Activated T-helper 9 cell treated with anti-CD3 and anti-CD28 coated beads, Interleukin-2, amount 50 U/mL, for 16 hours (primary cell): ENCODE data around the gene BDKRB1.

Source experiments
- DNase-seq: peaks from one replicate; pipeline ENCODE4 v3.0.0-alpha.2; 2020; ENCODE audit warnings: low read depth

Gene BDKRB1

GRCh38 chr14:96255501-96256366, at the start of gene BDKRB1:
Gene BDKRB1, plus strand, starts transcription at chr14:96256210. Its CDS starts 7,473 bp downstream, at chr14:96263683.
- DNase-seq = no peak

DNA sequence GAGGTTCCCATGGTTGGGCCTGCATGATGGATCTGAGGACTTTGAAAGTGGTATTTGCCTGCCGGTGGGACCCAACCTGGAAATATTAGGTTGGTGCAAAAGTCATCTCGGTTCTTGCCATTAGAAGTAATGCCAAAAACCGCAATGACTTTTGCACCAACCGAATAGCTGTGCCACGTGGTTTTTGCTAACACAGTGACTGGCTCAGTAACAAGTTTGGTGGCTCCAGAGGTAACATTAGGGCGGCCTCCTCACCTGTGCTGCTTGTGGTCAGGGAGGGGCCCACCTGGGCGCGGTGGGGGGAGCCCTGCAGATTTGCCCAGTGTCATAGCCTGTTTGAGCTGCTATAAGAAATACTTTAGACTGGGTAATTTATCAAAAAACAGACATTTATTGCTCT, 49.5 kb upstream of the BDKRB1 start:
- no peak for DNase-seq

- DNase-seq = no peak
These were observed 48.3 kb upstream of the BDKRB1 start for GRCh38 chr14:96207686-96208085.

DNA sequence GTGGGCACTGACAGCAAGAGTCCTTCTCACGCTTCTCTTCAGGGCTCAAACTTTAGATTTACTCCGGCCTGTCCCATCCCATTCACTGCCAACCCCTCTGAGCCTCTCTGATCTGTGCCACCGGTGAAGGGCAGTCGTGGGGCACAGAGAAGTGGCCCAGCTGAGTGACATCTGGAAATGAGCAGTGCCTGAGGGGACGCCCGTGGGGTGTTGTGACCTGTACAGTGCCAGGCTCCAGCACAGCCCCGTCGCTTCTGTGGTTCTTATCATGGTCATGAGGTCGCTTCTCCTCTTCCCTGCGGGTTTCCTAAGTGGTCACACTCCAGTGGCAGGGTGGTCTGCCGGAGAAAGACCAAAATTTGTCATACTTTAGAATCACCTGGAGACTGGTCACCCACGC, 47.3 kb upstream of the BDKRB1 start:
- no peak for DNase-seq

- no peak for DNase-seq
These were observed 43.9 kb upstream of the BDKRB1 start for GRCh38 chr14:96212140-96212539.

DNA sequence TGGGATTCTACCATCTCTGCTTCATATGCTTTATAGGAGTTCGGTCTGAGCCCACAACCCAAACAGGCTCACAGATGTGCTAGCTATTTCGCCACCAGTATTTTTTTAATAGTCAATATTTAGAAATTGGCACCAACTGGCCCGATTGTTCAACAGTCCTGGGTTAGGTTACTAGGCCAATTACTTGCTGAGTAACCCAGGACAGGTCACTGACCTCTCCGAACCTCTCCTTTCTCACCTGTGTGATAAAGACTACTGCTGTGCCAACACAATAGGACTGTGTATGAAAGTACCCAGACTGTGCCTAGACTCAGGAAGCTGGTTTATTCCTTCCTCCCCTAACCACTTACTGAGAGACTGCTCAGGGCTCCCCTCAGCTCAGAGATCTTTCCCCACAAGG, 43.1 kb upstream of the BDKRB1 start:
- no peak for DNase-seq

DNA sequence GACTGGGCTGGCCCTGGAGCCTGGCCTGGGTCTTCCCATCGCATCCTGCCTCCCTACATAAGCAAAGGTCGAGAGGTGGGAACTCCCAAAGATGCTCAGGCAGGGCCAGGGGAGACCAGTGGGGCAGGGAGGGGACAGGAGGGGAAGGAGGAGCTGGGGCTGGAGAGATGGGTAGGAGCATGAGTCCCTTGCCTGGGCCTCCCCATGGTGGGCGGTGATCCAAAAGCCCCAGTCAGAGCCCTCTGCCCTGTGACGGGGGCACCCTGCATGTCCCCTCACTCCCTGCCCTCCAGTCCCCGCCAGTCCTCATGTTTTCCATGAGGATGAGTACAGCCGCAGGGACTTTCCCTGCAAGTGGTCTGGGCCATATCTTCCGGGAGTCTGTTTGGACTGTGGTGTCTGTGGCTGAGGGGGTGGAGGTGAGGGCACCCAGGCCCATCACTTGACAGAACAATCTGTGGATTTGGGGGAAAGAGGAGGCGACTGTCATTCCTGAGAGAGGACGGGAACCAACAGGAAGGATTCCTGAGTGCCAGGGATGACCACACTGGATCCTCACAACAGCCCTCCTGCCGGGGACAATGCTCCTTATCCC, 42.0 kb upstream of the BDKRB1 start:
- no peak for DNase-seq

- DNase-seq = no peak
These were observed 41.2 kb upstream of the BDKRB1 start for GRCh38 chr14:96214793-96215192.

- no peak for DNase-seq
These were observed 40.4 kb upstream of the BDKRB1 start for GRCh38 chr14:96215452-96216244.

- DNase-seq = no peak
These were observed 39.4 kb upstream of the BDKRB1 start for GRCh38 chr14:96216627-96217026.

DNA sequence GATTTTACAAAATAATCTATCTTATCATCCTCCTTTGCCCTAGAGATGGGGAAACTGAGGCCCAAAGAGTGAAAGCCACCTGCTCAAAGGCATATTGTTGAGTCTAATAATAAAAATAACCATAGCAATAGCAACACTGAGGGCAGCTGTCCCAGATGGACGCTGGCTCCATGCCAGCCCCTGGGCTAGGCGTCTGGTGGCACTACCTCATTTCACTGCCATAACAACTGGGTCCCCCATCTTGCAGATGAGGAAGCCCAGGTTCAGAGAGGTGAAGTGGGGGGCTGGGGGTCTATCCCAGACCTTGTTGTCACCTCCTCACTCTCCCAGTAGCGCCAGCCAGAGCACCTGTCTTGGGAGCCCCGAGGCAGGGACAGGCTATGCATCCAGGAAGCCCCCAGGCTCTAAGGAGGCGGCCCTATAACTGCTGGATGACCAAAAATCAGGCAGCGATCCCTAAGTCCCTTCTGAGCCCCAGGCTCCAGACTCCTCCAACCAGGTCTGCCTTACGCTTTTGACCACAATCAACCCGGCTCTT, 38.6 kb upstream of the BDKRB1 start:
- no peak for DNase-seq

DNA sequence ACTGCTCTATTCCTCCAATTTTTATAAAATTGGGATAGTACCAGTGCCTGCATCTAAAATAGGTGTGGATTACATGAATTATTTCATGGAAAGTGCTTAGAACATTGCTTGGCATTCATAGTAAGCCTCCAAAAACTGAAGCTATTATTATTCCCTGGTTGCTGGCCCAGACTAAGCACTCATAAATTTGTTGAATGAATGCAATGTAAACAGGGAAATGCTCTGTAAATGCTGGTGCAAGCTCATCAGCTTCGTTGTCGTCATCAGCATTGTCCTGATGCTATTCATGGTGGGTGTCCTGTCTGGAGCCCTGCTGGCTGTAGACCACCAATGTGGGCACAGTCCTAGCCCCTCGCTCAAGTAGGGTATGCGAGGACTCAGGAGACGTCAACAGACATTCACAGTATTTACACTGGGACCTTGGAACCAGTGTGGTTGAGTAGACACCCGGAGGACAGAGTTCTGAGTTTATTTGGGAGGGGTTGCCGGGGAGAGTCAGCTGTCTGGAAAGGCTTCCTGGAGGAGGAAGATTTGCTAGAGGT, 34.8 kb upstream of the BDKRB1 start:
- no peak for DNase-seq

GRCh38 chr14:96221841-96222240, 34.2 kb upstream of the BDKRB1 start:
- DNase-seq = no peak

GRCh38 chr14:96224480-96225096, 31.4 kb upstream of the BDKRB1 start:
- DNase-seq = no peak

DNA sequence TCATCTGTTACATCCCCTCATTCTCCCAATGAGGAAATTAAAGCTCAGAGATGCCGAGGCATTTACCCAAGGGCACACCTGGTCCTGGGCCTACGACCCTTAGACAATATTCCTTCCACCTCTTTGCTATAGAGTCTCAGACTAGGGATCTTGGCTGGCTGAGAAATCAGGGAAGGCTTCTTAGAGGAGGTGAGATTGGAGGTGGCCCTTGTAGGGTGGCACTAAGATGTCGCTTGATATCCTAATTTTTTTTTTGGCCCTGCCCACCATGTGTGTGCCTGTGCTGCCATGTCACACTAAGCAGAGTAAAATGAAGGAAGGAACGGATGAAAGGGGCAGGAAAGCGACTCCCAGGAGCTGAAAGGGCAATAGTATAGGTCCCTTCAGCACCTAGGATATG, 30.8 kb upstream of the BDKRB1 start:
- DNase-seq = no peak

DNA sequence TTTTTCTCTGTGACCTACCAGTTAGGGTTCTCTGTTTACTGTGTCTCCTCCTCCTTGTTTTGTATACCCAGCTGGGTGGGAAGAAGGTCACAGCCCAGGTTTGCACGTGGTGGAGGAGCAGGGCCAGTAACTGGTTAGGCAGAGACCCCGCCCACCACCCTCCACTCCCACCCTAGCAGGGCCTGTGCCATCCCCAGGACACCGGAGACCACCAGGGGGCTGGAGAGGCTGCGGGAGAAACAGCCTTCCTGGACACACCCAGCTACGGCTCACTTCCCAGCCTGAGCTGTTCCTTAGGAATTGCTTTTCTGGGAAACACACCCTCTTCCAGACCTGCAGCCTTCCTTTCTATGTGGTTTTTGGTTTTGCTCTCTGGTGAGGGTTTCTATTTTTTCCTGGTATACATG, 30.3 kb upstream of the BDKRB1 start:
- no peak for DNase-seq

GRCh38 chr14:96227428-96227827, 28.6 kb upstream of the BDKRB1 start:
- DNase-seq = no peak

- DNase-seq = no peak
These were observed 26.7 kb upstream of the BDKRB1 start for GRCh38 chr14:96229315-96229714.

GRCh38 chr14:96231056-96231455, 25.0 kb upstream of the BDKRB1 start:
- DNase-seq = no peak

GRCh38 chr14:96231526-96232130, 24.4 kb upstream of the BDKRB1 start:
- DNase-seq = no peak

DNA sequence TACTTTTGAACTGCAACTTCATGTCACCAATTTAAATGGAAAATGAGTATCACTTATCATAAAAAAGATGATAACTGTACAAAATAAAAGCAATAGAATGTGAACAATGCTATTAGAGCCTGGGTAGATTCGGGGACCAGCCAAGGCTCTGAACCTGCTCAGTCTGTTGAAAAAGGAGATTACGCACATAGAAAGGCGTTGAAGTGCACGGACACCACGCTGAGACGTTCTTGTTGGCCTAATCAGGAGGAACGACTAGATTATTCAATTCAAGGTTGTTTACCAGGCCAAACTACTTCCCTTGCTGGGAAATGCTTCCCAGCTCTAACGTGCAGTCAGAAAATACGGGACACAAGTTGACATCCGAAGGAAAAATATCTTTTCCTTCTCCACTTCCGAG, 23.5 kb upstream of the BDKRB1 start:
- DNase-seq = no peak
